T-helper 17 cell (primary cell): ENCODE results near the gene USP54. TPM values are rescaled to one million over a fixed set of nuclear protein-coding genes. Genes with fewer than 3 reads are reported as not detected.

Source experiments
- ATAC-seq: fragments of 150-1000 bp; cut with Tn5 transposase; 2 replicates; pipeline ENCODE4 v1.10.0; 2021; ENCODE audit warnings: mild to moderate bottlenecking, moderate library complexity
- DNase-seq, 3 donors: peaks; one replicate each; pipeline versions ENCODE4 v3.0.0 to v3.0.0-alpha.2; 2020 to 2021
- H3K9me3 ChIP-seq: one replicate; pipeline ENCODE4 v1.7.0; 2013; ENCODE audit warnings: low read length, mild to moderate bottlenecking; ENCODE audit not compliant: control insufficient read depth, poor library complexity, severe bottlenecking
- H3K27ac Mint-ChIP-seq: one replicate; pipeline ENCODE4 v1.8.0; 2022; ENCODE audit warnings: mild to moderate bottlenecking, moderate library complexity, mixed read lengths
- H3K27me3 Mint-ChIP-seq: one replicate; pipeline ENCODE4 v1.8.0; 2022; ENCODE audit warnings: mixed read lengths
- H3K36me3 Mint-ChIP-seq: one replicate; pipeline ENCODE4 v1.8.0; 2022; ENCODE audit warnings: low read depth, mixed read lengths
- H3K4me1 Mint-ChIP-seq: one replicate; pipeline ENCODE4 v1.8.0; 2022; ENCODE audit warnings: mild to moderate bottlenecking, mixed read lengths
- H3K4me3 Mint-ChIP-seq: one replicate; pipeline ENCODE4 v1.8.0; 2022; ENCODE audit warnings: mild to moderate bottlenecking, moderate library complexity, mixed read lengths
- total RNA-seq, 4 donors: library from RNA in 2 of 4; stranded (reverse) in 2 of 4; gene quantifications; one replicate each; pipeline ENCODE4 v1.2.3 and lab custom pipeline; 2022 to 2026

The USP54 gene
- total RNA-seq, 2 donors from 2014 or later = 3.6 TPM

GRCh38 chr10:73537709-73538108 lies 53.4 kb downstream of the USP54 start:
- ATAC-seq = no peak
- Mint-ChIP-seq H3K27me3 (peaks cover 6% of the 10 kb centered on the region), H3K27ac (no peak overlapping the region)

DNA sequence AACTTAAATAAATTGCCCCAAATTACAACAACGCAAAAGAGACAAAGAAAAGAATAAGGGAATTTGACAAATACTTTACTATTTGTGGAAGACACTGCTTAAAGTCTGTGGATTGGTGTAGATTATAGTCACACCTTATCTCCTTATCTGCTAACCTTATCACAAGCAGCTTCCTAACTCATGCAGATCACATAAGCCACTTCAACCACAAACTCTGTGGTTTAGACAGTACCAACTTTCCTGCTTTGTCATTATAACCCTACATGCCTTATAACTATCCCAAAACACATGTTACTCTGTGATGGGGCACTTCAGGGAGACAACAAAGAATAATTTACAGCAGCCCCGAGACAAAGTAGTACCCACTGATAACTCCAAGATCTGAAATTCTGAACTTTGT lies 53.9 kb downstream of the USP54 start:
- peaks cover 13% of the 10 kb centered on the region for H3K4me1 Mint-ChIP-seq
- no peak for DNase-seq
- peaks cover 6% of the 10 kb centered on the region for H3K27me3 Mint-ChIP-seq
- ATAC-seq = peak; percentile 79
- no peak overlapping the region for H3K27ac Mint-ChIP-seq
- H3K9me3 ChIP-seq = no peaks in the 10 kb centered on the region
- H3K4me3 Mint-ChIP-seq = peak overlapping the region; percentile 53
- peaks cover 2% of the 10 kb centered on the region for H3K36me3 Mint-ChIP-seq

More at GRCh38 chr10:73537709-73538108, 53.4 kb downstream of the USP54 start:
- no peaks in the 10 kb centered on the region for H3K9me3 ChIP-seq
- Mint-ChIP-seq H3K4me3 (no peak overlapping the region), H3K36me3 (peaks cover 2% of the 10 kb centered on the region), H3K4me1 (peaks cover 13% of the 10 kb centered on the region)
- DNase-seq = no peak

DNA sequence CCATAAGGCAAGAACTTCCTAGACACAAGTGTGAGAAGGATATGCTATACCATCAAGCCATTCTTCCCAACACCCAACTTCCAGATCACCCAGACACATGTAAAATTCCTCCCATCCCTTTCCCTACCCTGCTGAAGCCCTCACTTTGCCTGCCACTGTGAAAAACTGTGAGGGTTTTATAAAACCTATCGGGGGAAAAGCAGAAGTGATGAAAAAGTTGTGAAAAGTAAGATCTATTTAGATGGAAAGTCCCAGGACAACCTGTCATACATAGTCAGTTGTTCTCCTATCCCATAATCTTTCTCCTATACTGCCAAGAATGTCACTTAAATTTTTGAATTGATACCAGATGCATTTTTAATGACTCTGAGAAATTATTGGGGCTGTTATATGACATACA lies 56.3 kb downstream of the USP54 start:
- ATAC-seq = no peak
- no peak for DNase-seq
- H3K9me3 ChIP-seq = no peaks in the 10 kb centered on the region
- Mint-ChIP-seq H3K4me1 (peaks cover 13% of the 10 kb centered on the region), H3K36me3 (peaks cover 2% of the 10 kb centered on the region), H3K27me3 (peaks cover 6% of the 10 kb centered on the region), H3K4me3 (no peak overlapping the region), H3K27ac (no peak overlapping the region)

DNA sequence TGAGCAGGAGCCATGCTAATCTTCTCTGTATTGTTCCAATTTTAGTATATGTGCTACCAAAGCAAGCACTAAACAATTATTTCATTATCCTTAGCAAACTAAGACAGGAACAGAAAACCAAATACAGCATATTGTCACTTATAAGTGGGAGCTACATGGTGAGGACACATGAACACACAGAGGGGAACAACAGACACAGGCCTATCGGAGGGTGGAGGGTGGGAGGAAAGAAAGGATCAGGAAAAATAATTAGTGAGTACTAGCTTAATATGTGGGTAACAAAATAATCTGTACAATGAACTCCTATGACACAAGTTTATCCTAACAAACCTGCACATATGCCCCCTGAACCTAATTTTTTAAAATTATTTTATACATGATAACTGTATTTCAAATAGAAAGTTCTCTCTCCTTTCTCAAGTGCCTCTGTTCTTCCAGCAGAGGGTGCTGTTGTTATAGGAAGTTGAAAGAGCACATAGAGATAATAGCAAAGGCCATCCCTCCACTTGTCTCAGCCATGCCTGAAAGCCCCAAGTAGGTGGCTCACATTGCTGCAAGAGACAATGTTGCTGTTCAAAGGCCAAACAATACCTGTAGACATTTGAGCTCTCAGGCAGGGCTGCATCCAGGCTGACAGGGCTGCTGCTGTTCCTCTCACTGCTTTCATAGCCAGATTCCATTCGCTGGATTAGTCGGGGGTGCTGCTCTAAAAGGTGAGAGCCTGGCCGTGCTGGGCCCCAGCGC lies 61.9 kb downstream of the USP54 start:
- H3K4me3 Mint-ChIP-seq = no peak overlapping the region
- no peaks in the 10 kb centered on the region for H3K36me3 Mint-ChIP-seq
- peak overlapping the region; percentile 27 for H3K27ac Mint-ChIP-seq
- H3K9me3 ChIP-seq = no peaks in the 10 kb centered on the region
- H3K4me1 Mint-ChIP-seq = peaks cover 4% of the 10 kb centered on the region
- peak in 1 of 3 donors; percentile 10 for DNase-seq
- ATAC-seq = peak; percentile 95
- H3K27me3 Mint-ChIP-seq = no peaks in the 10 kb centered on the region

GRCh38 chr10:73522263-73522662 lies 68.9 kb downstream of the USP54 start:
- no peak overlapping the region for H3K4me3 Mint-ChIP-seq
- H3K36me3 Mint-ChIP-seq = peaks cover 3% of the 10 kb centered on the region
- no peak overlapping the region for H3K27ac Mint-ChIP-seq
- ATAC-seq (no peak), DNase-seq (no peak)
- no peaks in the 10 kb centered on the region for H3K27me3 Mint-ChIP-seq
- no peaks in the 10 kb centered on the region for H3K9me3 ChIP-seq
- peaks cover 8% of the 10 kb centered on the region for H3K4me1 Mint-ChIP-seq

- Mint-ChIP-seq H3K36me3 (peaks cover 3% of the 10 kb centered on the region), H3K4me1 (peaks cover 7% of the 10 kb centered on the region), H3K27me3 (no peaks in the 10 kb centered on the region), H3K27ac (no peak overlapping the region), H3K4me3 (no peak overlapping the region)
- no peak for ATAC-seq
- no peak for DNase-seq
- no peaks in the 10 kb centered on the region for H3K9me3 ChIP-seq
These were observed 71.8 kb downstream of the USP54 start for GRCh38 chr10:73519336-73519735.

DNA sequence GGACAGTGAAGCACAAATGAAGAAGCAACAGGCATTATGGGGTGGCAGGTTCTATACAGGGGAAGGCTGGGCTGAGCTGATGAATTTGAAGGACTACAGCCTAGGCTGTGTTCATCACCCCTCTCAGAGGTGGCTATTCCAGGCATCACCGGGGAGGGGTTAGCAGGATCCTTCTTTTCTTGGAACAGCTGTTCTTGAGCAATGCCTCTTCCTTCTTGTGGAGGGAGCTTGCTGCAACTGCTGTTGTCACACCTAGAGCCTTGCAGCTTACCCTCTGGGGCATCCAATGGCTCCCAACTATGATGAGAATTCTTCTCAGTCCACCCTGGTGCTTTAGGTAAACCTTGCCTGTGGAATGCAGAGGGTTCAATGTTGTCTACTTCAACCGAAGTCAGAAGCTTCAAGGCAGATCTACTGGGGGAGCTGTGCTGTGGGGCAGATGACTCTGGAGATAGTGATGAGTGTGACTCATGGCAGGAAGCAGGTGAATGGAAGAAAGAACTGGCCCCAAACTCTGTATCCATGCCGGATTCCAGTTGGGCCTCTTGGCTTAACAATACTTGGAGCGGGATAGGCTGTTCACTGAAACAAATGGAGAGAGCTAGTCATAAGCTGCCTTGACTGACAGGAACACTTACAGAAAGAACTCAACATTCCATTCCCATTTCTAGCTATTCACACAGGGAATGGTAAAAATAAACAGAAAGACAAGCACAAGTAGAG lies 73.8 kb downstream of the USP54 start:
- no peaks in the 10 kb centered on the region for H3K27me3 Mint-ChIP-seq
- DNase-seq (no peak), ATAC-seq (no peak)
- H3K9me3 ChIP-seq = no peaks in the 10 kb centered on the region
- H3K4me1 Mint-ChIP-seq = peaks cover 7% of the 10 kb centered on the region
- H3K4me3 Mint-ChIP-seq = no peak overlapping the region
- no peak overlapping the region for H3K27ac Mint-ChIP-seq
- H3K36me3 Mint-ChIP-seq = no peaks in the 10 kb centered on the region

DNA sequence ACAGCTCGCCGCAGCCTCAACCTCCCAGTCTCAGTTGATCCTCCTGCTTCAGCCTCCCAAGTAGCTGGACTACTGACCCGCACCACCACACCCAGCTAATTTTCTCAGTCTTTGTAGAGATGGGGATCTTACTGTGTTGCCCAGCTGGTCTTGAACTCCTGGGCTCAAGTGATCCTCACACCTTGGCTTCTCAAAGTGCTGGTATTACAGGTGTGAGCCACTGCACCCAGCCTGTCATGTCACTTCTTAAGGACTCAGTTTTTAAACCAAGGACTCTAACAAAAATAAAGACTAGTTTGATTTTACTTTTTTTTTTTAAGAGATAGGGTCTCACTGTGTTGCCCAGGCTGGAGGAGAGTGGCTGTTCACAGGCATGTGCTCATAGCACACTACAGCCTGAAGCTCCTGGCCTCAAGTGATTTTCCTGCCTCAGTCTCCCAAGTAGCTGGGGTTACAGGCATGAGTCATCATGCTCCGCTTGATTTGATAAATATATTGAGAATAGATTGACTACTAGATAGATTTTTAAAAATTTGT lies 78.9 kb downstream of the USP54 start:
- Mint-ChIP-seq H3K27me3 (no peaks in the 10 kb centered on the region), H3K27ac (no peak overlapping the region), H3K4me3 (no peak overlapping the region), H3K4me1 (peaks cover 5% of the 10 kb centered on the region), H3K36me3 (no peaks in the 10 kb centered on the region)
- DNase-seq (no peak), ATAC-seq (no peak)
- no peaks in the 10 kb centered on the region for H3K9me3 ChIP-seq

- peaks cover 4% of the 10 kb centered on the region for H3K4me1 Mint-ChIP-seq
- no peaks in the 10 kb centered on the region for H3K27me3 Mint-ChIP-seq
- no peak overlapping the region for H3K4me3 Mint-ChIP-seq
These were observed 81.4 kb downstream of the USP54 start for GRCh38 chr10:73509695-73510094.

DNA sequence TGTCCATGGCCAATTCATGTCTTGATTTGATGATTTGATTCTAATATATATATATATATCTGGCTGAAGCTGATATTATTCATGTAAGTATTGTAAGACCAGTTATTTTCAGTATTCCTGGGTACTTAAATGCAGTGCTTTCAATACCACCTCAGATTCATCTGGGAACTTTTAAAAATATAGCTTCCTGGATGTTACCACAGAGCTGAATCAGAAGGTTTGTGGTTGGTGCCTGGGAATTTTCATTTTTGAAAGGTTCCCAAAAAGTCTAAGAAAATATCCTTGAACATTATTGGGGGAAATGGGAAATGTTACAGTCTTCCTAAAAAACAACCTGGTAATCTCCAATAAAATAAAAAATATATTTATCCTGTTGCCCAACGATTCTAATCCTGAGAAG lies 84.7 kb downstream of the USP54 start:
- H3K27ac Mint-ChIP-seq = no peak overlapping the region
- H3K4me1 Mint-ChIP-seq = peaks cover 15% of the 10 kb centered on the region
- no peaks in the 10 kb centered on the region for H3K9me3 ChIP-seq
- ATAC-seq (no peak), DNase-seq (no peak)
- peaks cover 22% of the 10 kb centered on the region for H3K36me3 Mint-ChIP-seq
- H3K27me3 Mint-ChIP-seq = no peaks in the 10 kb centered on the region
- no peak overlapping the region for H3K4me3 Mint-ChIP-seq

More at GRCh38 chr10:73509695-73510094, 81.4 kb downstream of the USP54 start:
- peaks cover 5% of the 10 kb centered on the region for H3K36me3 Mint-ChIP-seq
- no peak overlapping the region for H3K27ac Mint-ChIP-seq
- no peaks in the 10 kb centered on the region for H3K9me3 ChIP-seq
- ATAC-seq = peak; percentile 50
- DNase-seq = no peak

GRCh38 chr10:73506074-73506473 lies 85.1 kb downstream of the USP54 start:
- Mint-ChIP-seq H3K27ac (no peak overlapping the region), H3K27me3 (no peaks in the 10 kb centered on the region), H3K4me3 (no peak overlapping the region), H3K36me3 (peaks cover 25% of the 10 kb centered on the region), H3K4me1 (peaks cover 19% of the 10 kb centered on the region)
- no peak for ATAC-seq
- no peak for DNase-seq
- H3K9me3 ChIP-seq = no peaks in the 10 kb centered on the region

DNA sequence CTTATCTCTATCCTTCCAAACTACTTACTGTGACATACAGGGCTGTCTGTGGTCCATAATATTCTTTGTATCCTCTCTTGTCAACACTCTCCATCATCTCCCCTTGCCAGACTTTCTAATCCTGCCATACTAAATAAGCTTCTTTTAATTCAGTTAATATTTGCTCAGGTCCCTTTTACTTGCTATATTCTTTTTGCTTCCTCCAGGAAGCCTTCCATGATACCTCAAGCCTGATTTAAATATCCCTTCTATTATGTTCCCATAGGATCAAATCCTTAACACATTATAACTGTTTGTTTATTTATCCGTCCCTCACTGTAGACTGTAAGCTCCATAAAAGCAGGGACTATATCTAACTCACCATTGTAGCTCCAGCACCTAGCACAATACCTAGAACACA lies 88.1 kb downstream of the USP54 start:
- H3K27ac Mint-ChIP-seq = peak overlapping the region; percentile 83

GRCh38 chr10:73501651-73502050 lies 89.5 kb downstream of the USP54 start:
- DNase-seq = no peak
- Mint-ChIP-seq H3K27me3 (no peaks in the 10 kb centered on the region), H3K36me3 (peaks cover 25% of the 10 kb centered on the region), H3K27ac (peak overlapping the region; percentile 83), H3K4me3 (peak overlapping the region; percentile 46), H3K4me1 (peaks cover 31% of the 10 kb centered on the region)
- H3K9me3 ChIP-seq = no peaks in the 10 kb centered on the region
- ATAC-seq = peak; percentile 37

More for the DNA sequence above, 88.1 kb downstream of the USP54 start:
- Mint-ChIP-seq H3K4me3 (no peak overlapping the region), H3K27me3 (no peaks in the 10 kb centered on the region), H3K4me1 (peaks cover 22% of the 10 kb centered on the region), H3K36me3 (peaks cover 25% of the 10 kb centered on the region)
- DNase-seq (no peak), ATAC-seq (no peak)
- H3K9me3 ChIP-seq = no peaks in the 10 kb centered on the region
